Measurements from ENCODE around the gene AKR1E2.

GRCh38 chr10:4828005-4828404 lies 2.0 kb downstream of the AKR1E2 start:
- no peak for TF ChIP-seq ZNF384 (IDR thresholded peaks at IDR 0.05)
- TF ChIP-seq ARNT (IDR thresholded peaks at IDR 0.05): no peak
- no peak for TF ChIP-seq SUZ12 (IDR thresholded peaks at IDR 0.05)
- no peak for TF ChIP-seq FOXK2 (IDR thresholded peaks at IDR 0.05)
- no peak for TF ChIP-seq FOXA1 (IDR thresholded peaks at IDR 0.05)
- TF ChIP-seq FOXM1 (IDR thresholded peaks at IDR 0.05; ENCODE audit: borderline replicate concordance): no peak

Data from HEK293T (cell line).